C4-2B (cell line): ENCODE measurements around the gene CLEC1A.

Experiments
- H3K27ac ChIP-seq: fragments of 450-650 bp; 2 replicates; pipeline ENCODE4 v1.5.1; 2017
- CTCF ChIP-seq: fragments of 450-650 bp; conservative IDR thresholded peaks from 2 replicates; pipeline ENCODE4 v1.5.1; 2017; ENCODE audit warnings: mild to moderate bottlenecking
- ZFX ChIP-seq: fragments of 450-650 bp; IDR thresholded peaks from 2 replicates; pipeline ENCODE4 v1.6.1; 2017

CLEC1A gene

GRCh38 chr12:10115890-10116289 is 17.1 kb upstream of the CLEC1A start:
- TF ChIP-seq ZFX (no peak), CTCF (no peak)

GRCh38 chr12:10115311-10115710 is 16.5 kb upstream of the CLEC1A start:
- no peak overlapping the region for H3K27ac ChIP-seq
- no peak for TF ChIP-seq ZFX
- no peak for TF ChIP-seq CTCF

More at GRCh38 chr12:10115890-10116289, 17.1 kb upstream of the CLEC1A start:
- H3K27ac ChIP-seq, result no peak overlapping the region

- TF ChIP-seq CTCF (no peak), ZFX (no peak)
- no peak overlapping the region for H3K27ac ChIP-seq
Observed at GRCh38 chr12:10113920-10114319, 15.1 kb upstream of the CLEC1A start.

GRCh38 chr12:10113075-10113474 is 14.3 kb upstream of the CLEC1A start:
- TF ChIP-seq ZFX (no peak), CTCF (no peak)
- no peak overlapping the region for H3K27ac ChIP-seq

- TF ChIP-seq CTCF (no peak), ZFX (no peak)
- H3K27ac ChIP-seq, result no peak overlapping the region; the same call in 1 of the 2 replicates
Observed at GRCh38 chr12:10111451-10111850, 12.7 kb upstream of the CLEC1A start.

GRCh38 chr12:10110256-10110844 is 11.6 kb upstream of the CLEC1A start:
- H3K27ac ChIP-seq, result no peak overlapping the region
- TF ChIP-seq ZFX (no peak), CTCF (no peak)

GRCh38 chr12:10102322-10102721 is 3.5 kb upstream of the CLEC1A start:
- no peak overlapping the region for H3K27ac ChIP-seq
- no peak for TF ChIP-seq ZFX
- TF ChIP-seq CTCF, result no peak
